H9 (cell line): ENCODE measurements around the gene NEMF. TPM values are rescaled to one million over a fixed set of nuclear protein-coding genes. Genes with fewer than 3 reads are reported as not detected.
A peak's percentile ranks its signal among the peaks of the same experiment; 100 is the strongest.

Experiments used
- DNase-seq: peaks from one replicate; pipeline ENCODE4 v3.0.0-alpha.2; 2017
- H2AFZ ChIP-seq: one replicate; pipeline ENCODE4 v1.6.1; 2013; ENCODE audit warnings: mild to moderate bottlenecking, low read length, control low read depth, moderate library complexity
- H2AK5ac ChIP-seq: 2 replicates; pipeline ENCODE4 v1.6.1; 2013; ENCODE audit warnings: low read length, control low read depth, mixed read lengths; ENCODE audit not compliant: insufficient read length
- H2BK120ac ChIP-seq: one replicate; pipeline ENCODE4 v1.6.1; 2013; ENCODE audit warnings: low read depth, mild to moderate bottlenecking, low read length, control low read depth, inconsistent platforms; ENCODE audit not compliant: poor library complexity, severe bottlenecking
- H2BK12ac ChIP-seq: 2 replicates; pipeline ENCODE4 v1.6.1; 2013; ENCODE audit warnings: low read length, control low read depth, mixed read lengths, low read depth; ENCODE audit not compliant: insufficient read length
- H2BK15ac ChIP-seq: 2 replicates; pipeline ENCODE4 v1.6.1; 2013; ENCODE audit warnings: low read depth, low read length, control low read depth
- H2BK20ac ChIP-seq: one replicate; pipeline ENCODE4 v1.6.1; 2013; ENCODE audit warnings: low read depth, mild to moderate bottlenecking, low read length, control low read depth, inconsistent platforms; ENCODE audit not compliant: poor library complexity, severe bottlenecking
- H2BK5ac ChIP-seq: 2 replicates; pipeline ENCODE4 v1.6.1; 2013; ENCODE audit warnings: low read length, control low read depth, mixed read lengths; ENCODE audit not compliant: insufficient read length
- H3K14ac ChIP-seq: 2 replicates; pipeline ENCODE4 v1.6.1; 2013; ENCODE audit warnings: low read length, control low read depth; ENCODE audit not compliant: insufficient read depth
- H3K18ac ChIP-seq: 2 replicates; pipeline ENCODE4 v1.6.1; 2013; ENCODE audit warnings: low read depth, mild to moderate bottlenecking, mixed read lengths, low read length, control low read depth; ENCODE audit not compliant: insufficient read length
- H3K23ac ChIP-seq: 2 replicates; pipeline ENCODE4 v1.6.1; 2013; ENCODE audit warnings: low read length, control low read depth, mixed read lengths, low read depth; ENCODE audit not compliant: insufficient read length
- H3K23me2 ChIP-seq: 2 replicates; pipeline ENCODE4 v1.6.1; 2013; ENCODE audit warnings: low read depth, mild to moderate bottlenecking, mixed read lengths, low read length, control low read depth; ENCODE audit not compliant: insufficient read length, poor library complexity, severe bottlenecking
- H3K27ac ChIP-seq: 2 replicates; pipeline ENCODE4 v1.5.1; 2013; ENCODE audit warnings: low read length, control low read depth, mixed read lengths, low read depth; ENCODE audit not compliant: insufficient read length
- H3K27me3 ChIP-seq: 2 replicates; pipeline ENCODE4 v1.6.1; 2013; ENCODE audit warnings: low read length, control low read depth, inconsistent platforms; ENCODE audit not compliant: insufficient read depth
- H3K4ac ChIP-seq: 2 replicates; pipeline ENCODE4 v1.6.1; 2013; ENCODE audit warnings: low read depth, mild to moderate bottlenecking, control low read depth, inconsistent platforms, low read length, moderate library complexity
- H3K4me1 ChIP-seq: 2 replicates; pipeline ENCODE4 v1.6.1; 2013; ENCODE audit warnings: low read length, control low read depth, inconsistent platforms; ENCODE audit not compliant: insufficient read depth
- H3K4me2 ChIP-seq: 2 replicates; pipeline ENCODE4 v1.6.1; 2013; ENCODE audit warnings: low read length, control low read depth, mixed read lengths; ENCODE audit not compliant: insufficient read length, insufficient read depth
- H3K56ac ChIP-seq: 2 replicates; pipeline ENCODE4 v1.6.1; 2013; ENCODE audit warnings: low read depth, mild to moderate bottlenecking, mixed read lengths, low read length, control low read depth; ENCODE audit not compliant: insufficient read length
- H3K79me1 ChIP-seq: 2 replicates; pipeline ENCODE4 v1.6.1; 2013; ENCODE audit warnings: low read depth, mild to moderate bottlenecking, moderate library complexity, low read length, control low read depth, inconsistent platforms; ENCODE audit not compliant: insufficient read depth, poor library complexity, severe bottlenecking
- H3K79me2 ChIP-seq: 2 replicates; pipeline ENCODE4 v1.6.1; 2013; ENCODE audit warnings: low read length, control low read depth, inconsistent platforms; ENCODE audit not compliant: insufficient read depth
- H3K9ac ChIP-seq: 2 replicates; pipeline ENCODE4 v1.6.1; 2013; ENCODE audit warnings: low read length, control low read depth, mixed read lengths; ENCODE audit not compliant: insufficient read length; ENCODE audit errors: extremely low read depth
- H3K9me3 ChIP-seq: one replicate; pipeline ENCODE4 v1.6.1; 2013; ENCODE audit warnings: low read depth, low read length, inconsistent platforms; ENCODE audit not compliant: control insufficient read depth
- H3T11ph ChIP-seq: one replicate; pipeline ENCODE4 v1.6.1; 2013; ENCODE audit warnings: mild to moderate bottlenecking, low read length, control low read depth, inconsistent platforms
- H4K20me1 ChIP-seq: one replicate; pipeline ENCODE4 v1.6.1; 2013; ENCODE audit not compliant: control insufficient read depth, insufficient read length, insufficient read depth
- H4K5ac ChIP-seq: 2 replicates; pipeline ENCODE4 v1.6.1; 2013; ENCODE audit warnings: low read depth, mild to moderate bottlenecking, mixed read lengths, low read length, control low read depth; ENCODE audit not compliant: insufficient read length
- H4K8ac ChIP-seq: replicated peaks from 2 replicates; pipeline ENCODE4 v1.6.1; 2013; ENCODE audit warnings: low read length, control low read depth, mixed read lengths, low read depth; ENCODE audit not compliant: insufficient read length
- H4K91ac ChIP-seq: 2 replicates; pipeline ENCODE4 v1.6.1; 2013; ENCODE audit warnings: low read depth, mild to moderate bottlenecking, moderate library complexity, mixed read lengths, low read length, control low read depth; ENCODE audit not compliant: insufficient read length
- H3K27ac Mint-ChIP-seq, 3 experiments: 2 replicates in 2 of 3; 3 replicates in 1 of 3; pipeline ENCODE4 v1.8.0; 2020 to 2021; ENCODE audit warnings: mixed read lengths in 3 of 3, mild to moderate bottlenecking in 1 of 3, moderate library complexity in 1 of 3
- H3K27me3 Mint-ChIP-seq: 2 replicates; pipeline ENCODE4 v1.8.0; 2021; ENCODE audit warnings: low read depth, mild to moderate bottlenecking, moderate library complexity, mixed read lengths
- H3K36me3 Mint-ChIP-seq, 3 experiments: 2 replicates in 2 of 3; 3 replicates in 1 of 3; pipeline ENCODE4 v1.8.0; 2020 to 2021; ENCODE audit warnings: low read depth in 3 of 3, mixed read lengths in 3 of 3; ENCODE audit not compliant: insufficient read depth in 1 of 3
- H3K4me1 Mint-ChIP-seq, 2 experiments: 2 replicates each; pipeline ENCODE4 v1.8.0; 2020; ENCODE audit warnings: mixed read lengths in 2 of 2
- H3K4me3 Mint-ChIP-seq, 2 experiments: 2 replicates in 1 of 2; 3 replicates in 1 of 2; pipeline ENCODE4 v1.8.0; 2020 to 2021; ENCODE audit warnings: mild to moderate bottlenecking in 2 of 2, mixed read lengths in 2 of 2, moderate library complexity in 1 of 2
- H3K9me3 Mint-ChIP-seq, 2 experiments: 2 replicates in 1 of 2; 3 replicates in 1 of 2; pipeline ENCODE4 v1.8.0; 2020; ENCODE audit warnings: mild to moderate bottlenecking in 2 of 2, mixed read lengths in 2 of 2, moderate library complexity in 1 of 2
- CTCF ChIP-seq: fragments of 200-600 bp; sonication (generic); conservative IDR thresholded peaks from 3 replicates; pipeline ENCODE4 v1.8.0; 2021; ENCODE audit warnings: antibody characterized with exemption, mild to moderate bottlenecking
- WGBS: extraction: QIAGEN DNeasy Blood & Tissue Kit; methylation state at CpG from one replicate; pipeline ENCODE4 v1.1.7; 2013; ENCODE audit warnings: missing lambda C conversion rate, low lambda C conversion rate, mixed read lengths; ENCODE audit not compliant: insufficient read length; ENCODE audit errors: extremely low coverage; 5-methylcytosine and 5-hydroxymethylcytosine counted together
- total RNA-seq: library from RNA; stranded (reverse); gene quantifications from 2 replicates; pipeline ENCODE4 v1.2.1, GENCODE V29; 2021

The NEMF gene
- total RNA-seq, 1 experiment from 2014 or later = 57.4 TPM

- H3K4me1 ChIP-seq = peaks cover 5% of the 10 kb centered on the region
- no peaks in the 10 kb centered on the region for H3K9me3 ChIP-seq
- no CpG with 5 or more reads among the region's 4 CpGs for WGBS
- no peak overlapping the region for H3K14ac ChIP-seq
- no peak for DNase-seq
- no peak overlapping the region for H3K4me2 ChIP-seq
- no peak overlapping the region for H2BK120ac ChIP-seq
- no peaks in the 10 kb centered on the region for H3K27me3 ChIP-seq
- TF ChIP-seq CTCF = no peak
- no peak overlapping the region for H3K9ac ChIP-seq
- H3K27ac ChIP-seq = no peak overlapping the region
- H3T11ph ChIP-seq = no peak overlapping the region
- H4K5ac ChIP-seq = no peak overlapping the region
- H2AK5ac ChIP-seq = no peak overlapping the region
- Mint-ChIP-seq H3K27ac (peak overlapping the region in 1 of 3 experiments; percentile 32; a peak in 1 of 7 replicates), H3K9me3 (0 out of 5 replicates have a peak, but pooled peaks cover 0 to 3% of the 10 kb centered on the region in 2 experiments), H3K4me3 (peak overlapping the region; percentile 35 to 55; a peak in 3 of 5 replicates), H3K4me1 (peaks cover 25% of the 10 kb centered on the region in 2 experiments), H3K36me3 (peaks cover under 1 to 15% (median 14%) of the 10 kb centered on the region in 3 experiments; a peak in 6 of 7 replicates), H3K27me3 (no peaks in the 10 kb centered on the region)
- H3K4ac ChIP-seq = no peak overlapping the region
- H2AFZ ChIP-seq = no peak overlapping the region
- peaks cover 5% of the 10 kb centered on the region; the same call in 1 of the 2 replicates for H3K79me2 ChIP-seq
- H3K18ac ChIP-seq = no peak overlapping the region
- no peak overlapping the region for H2BK15ac ChIP-seq
- H4K8ac ChIP-seq = no peak overlapping the region
- no peak overlapping the region for H4K91ac ChIP-seq
- no peaks in the 10 kb centered on the region for H3K79me1 ChIP-seq
- no peak overlapping the region for H2BK5ac ChIP-seq
- H3K23me2 ChIP-seq = peaks cover 18% of the 10 kb centered on the region
- no peak overlapping the region for H3K56ac ChIP-seq
- H4K20me1 ChIP-seq = no peaks in the 10 kb centered on the region
- H2BK20ac ChIP-seq = no peak overlapping the region
- no peak overlapping the region for H3K23ac ChIP-seq
- H2BK12ac ChIP-seq = no peak overlapping the region
These were observed 82.3 kb downstream of the NEMF start for GRCh38 chr14:49770212-49770817.
